Stimulated activated CD8-positive, alpha-beta memory T cell treated with anti-CD3 and anti-CD28 coated beads, Interleukin-15, amount 100 ng/mL, for 24 hours (primary cell): ENCODE measurements around the gene HYAL1.
"Not testable (repeated sequence)": the region's sequence is repeated elsewhere in the genome, so short reads cannot be mapped to it uniquely, and the experiment has no call there.

Experiments used
- DNase-seq: peaks from one replicate; pipeline ENCODE4 v3.0.0-alpha.2; 2020; ENCODE audit warnings: low read depth

The HYAL1 gene

DNA sequence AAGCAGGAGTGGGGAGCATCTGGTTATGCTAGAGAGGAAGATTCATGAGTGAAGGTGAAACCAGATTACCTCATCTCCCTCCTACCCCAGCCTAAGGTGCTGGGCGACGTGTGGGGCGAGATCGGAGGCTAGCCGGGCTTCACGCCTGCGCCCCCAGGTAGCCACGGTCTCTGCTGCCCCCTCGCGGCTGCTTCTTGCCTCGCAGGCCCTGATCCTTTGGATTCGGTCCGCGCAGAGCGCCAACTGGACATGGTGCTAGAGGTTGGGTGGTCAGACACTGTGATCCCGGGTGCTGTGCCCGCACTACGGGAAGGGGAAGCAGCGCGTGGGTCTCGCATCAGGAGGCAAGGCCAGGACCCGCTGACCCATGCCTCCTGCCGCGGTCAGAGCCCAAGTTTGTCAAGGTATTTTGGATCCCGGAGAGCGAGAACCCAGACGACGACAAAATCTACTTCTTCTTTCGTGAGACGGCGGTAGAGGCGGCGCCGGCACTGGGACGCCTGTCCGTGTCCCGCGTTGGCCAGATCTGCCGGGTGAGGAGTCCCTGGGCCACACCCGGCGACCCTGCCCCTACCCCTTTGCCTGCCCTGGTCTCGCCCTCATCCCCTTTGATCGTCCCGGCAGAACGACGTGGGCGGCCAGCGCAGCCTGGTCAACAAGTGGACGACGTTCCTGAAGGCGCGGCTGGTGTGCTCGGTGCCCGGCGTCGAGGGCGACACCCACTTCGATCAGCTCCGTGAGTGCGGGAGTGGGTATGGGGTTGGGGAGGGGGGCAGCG is 30.3 kb downstream of the HYAL1 start:
- peak; percentile 94 for DNase-seq

DNA sequence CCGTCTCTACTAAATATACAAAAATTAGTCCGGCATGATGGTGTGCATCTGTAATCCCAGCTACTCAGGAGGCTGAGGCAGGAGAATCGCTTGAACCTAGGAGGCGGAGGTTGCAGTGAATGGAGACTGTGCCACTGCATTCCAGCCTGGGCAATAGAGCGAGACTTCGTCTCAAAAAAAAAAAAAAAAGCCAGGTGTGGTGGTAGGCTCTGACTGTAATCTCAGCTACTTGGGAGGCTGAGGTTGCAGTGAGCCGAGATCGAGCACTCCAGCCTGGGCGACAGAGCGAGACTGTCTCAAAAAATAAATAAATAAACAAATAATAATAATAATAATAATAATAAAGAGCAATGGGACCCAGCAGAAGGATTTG is 30.9 kb downstream of the HYAL1 start:
- not testable (repeated sequence) for DNase-seq

DNA sequence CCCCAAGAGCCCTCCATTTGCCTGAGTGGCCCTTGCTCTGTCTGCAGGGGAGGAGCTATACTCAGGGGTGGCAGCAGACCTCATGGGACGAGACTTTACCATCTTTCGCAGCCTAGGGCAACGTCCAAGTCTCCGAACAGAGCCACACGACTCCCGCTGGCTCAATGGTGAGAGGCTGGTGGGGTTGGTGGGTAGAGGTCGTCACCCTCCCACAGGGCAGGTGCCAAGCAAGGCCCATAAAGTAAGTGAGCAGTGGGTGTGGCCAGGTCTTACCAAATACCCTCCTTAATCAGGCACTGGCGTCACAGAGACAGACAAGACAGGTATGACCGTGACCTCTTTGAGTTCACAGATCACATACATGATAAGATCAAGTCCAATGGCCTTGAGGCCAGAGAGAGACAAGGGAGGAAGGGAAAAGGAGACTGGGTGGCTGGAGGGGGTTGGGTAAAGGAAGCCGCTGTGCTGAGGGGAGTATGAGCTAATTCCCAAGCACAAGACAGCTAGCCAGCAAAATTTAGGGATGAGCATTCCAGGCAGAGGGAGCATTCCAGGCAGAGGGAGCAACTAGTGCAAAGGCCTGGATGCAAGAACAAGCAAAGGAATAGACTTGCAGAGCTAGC is 31.9 kb downstream of the HYAL1 start:
- DNase-seq, result no peak

DNA sequence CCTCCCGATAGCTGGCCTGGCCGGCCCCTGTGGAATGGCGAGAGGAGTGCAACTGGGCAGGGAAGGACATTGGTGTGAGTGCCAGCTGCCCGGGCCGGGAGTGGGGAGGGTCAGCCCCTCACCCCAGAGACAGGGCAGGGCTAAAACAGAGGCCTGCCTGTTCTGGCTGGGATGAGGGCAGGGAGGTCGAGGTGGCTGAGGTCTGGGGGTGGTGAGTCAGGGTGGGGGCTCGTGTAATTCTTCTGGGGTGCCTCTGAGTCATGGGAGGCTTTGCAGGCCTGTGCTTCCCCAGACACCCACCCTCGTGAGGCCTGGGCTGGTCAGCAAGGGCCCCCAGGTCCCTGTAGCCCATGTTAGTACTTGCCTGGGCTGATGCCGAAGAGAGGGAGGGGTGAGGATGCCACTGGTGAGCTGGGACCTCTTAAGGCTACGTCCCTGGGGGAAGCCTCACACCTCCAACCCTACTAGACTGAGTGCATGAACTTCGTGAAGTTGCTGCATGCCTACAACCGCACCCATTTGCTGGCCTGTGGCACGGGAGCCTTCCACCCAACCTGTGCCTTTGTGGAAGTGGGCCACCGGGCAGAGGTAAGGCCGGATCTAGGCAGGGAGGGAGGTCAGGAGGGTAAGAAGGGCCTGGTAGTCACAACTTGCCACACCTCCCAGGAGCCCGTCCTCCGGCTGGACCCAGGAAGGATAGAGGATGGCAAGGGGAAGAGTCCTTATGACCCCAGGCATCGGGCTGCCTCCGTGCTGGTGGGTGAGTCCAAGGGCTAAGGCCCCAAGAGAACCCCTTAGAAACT is 32.8 kb downstream of the HYAL1 start:
- no peak for DNase-seq

DNA sequence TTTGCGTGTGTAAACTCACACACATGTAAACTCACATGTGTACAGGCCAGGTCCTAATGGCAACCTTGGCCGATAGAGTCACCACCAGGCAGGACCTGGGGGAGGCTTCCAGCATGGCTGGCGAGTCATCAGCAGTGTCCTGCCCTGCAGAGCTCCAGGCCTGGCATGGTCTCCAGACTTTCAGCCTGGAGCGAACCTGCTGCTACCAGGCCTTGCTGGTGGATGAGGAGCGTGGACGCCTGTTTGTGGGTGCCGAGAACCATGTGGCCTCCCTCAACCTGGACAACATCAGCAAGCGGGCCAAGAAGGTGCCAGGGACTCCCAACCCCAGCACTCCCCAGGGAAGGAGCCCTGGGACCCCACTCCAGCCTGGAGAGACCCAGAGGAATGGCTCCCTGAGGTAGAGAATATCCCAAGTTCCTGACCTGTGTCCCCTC is 33.4 kb downstream of the HYAL1 start:
- no peak for DNase-seq

DNA sequence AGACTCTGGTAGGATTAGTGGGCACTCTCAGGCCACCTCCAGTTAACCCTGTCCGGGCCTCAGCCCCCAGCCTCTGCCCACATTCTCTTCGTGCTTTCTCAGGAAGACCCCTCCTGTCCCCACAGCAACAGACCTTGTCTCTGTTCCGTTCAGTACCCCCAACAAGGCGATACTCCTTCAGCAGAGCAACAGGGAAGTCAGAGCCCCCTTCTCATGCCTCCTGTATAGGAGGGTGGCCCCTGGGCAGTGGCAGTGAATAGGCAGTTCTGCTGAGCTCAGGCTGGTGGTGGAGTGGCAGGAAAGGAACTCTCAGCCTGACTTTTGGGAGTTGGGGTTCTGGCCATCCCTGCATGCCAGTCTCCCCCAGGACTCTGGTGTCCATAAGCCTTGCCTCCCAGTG is 33.9 kb downstream of the HYAL1 start:
- no peak for DNase-seq

DNA sequence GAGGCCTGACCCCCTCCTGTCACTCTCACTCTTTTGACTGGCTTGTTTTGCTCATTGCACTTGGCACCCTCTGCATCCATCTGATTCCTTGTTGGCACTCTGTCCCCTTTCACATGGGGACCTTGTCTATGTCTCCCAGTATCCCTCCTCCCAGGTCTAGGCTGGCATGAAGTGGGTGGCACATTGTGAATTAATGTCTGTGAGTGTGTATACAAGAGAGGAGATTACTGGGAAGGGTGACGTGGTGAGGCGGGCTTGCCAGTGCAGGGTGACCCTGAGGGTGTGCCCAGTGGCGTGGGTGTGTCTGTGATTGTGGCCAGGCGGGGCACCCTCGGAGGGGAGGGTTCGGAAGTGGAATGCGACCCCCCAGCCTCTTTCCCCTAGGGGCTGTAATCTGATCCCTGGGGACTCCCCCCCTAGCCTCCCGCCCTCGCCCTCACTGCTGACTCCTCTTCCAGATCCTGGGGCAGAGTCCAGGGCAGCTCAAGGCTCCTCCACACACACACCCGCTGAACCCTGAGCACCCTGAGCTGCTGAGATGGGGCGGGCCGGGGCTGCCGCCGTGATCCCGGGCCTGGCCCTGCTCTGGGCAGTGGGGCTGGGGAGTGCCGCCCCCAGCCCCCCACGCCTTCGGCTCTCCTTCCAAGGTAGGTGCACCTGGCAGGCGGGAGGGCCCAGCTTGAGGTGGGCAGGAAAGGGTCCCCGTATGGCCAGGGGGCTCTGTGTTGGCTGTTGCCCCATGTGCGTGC is 34.5 kb downstream of the HYAL1 start, which contains the start of gene SEMA3B:
Gene SEMA3B, plus strand, starts transcription at position 445 of the 749 bp plus-strand sequence. Its CDS starts 94 bp downstream, at position 539.
- no peak for DNase-seq

DNA sequence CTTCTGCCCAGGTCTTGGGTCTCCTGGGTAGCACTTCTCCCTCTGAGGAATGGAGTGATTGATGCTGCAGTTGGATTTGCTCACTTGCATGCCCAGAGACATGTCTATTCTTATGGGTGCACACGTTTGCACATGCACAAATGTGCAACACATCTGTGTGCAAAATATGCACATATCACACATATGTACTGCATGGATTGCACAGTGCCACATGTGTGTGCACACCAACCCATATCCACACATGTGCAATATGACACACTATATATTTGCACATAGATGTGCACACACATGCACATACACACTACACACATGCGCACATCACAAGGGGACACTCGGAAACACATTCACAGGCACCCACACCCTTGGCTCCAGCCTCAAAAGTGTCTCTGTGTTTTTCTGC is 35.1 kb downstream of the HYAL1 start:
- DNase-seq, result no peak

DNA sequence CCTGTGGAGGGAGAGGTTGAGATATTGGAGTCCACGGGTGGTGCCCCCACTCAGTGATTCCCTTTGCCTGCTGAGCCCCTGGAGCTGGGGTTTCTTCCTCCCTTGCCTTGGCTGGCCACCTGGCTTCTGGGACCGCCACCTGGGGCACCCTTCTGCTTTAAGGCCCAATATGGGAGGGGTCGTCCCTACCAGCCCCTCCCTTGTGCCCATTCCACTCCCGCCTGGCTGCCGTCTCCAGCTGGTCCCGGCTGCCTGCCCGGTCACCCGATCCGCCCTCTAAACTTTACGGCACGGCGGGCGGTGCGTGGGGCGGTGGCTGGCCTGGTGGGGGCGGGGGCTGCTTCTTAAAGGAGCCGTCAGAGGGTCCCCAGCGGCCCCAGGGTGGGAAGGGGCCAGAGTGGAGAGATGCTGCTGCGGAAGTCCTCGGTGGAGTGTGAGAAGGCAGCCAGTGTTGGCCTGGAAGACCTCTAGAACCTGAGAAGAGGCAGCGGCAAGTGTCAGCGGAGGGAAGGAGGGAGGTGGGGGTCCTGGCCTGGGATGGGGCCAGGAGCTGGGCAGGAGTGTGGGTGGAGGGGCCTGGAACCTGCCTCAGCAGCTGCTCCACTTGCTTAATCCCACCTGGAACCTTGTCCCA is 36.0 kb downstream of the HYAL1 start:
- no peak for DNase-seq

DNA sequence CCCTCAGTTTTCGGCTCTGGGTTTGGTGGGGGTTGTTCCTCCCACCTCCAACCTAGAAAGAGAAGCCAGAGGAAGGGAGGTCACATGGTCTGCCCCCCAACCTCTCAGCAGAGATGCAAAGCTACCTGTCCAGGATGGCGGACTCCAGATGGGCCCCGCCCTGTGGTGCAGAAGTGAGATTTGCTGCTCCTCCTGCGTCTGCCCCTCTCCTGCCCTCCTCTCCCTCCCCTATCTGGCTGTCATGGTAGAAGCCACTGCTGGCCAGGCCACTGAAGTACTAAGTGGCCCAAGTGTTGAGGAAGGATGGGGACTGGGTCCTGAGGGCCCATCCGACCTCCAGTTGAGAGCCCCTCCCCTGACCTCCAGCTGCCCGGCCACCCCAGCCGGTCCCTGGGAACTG is 36.5 kb downstream of the HYAL1 start:
- no peak for DNase-seq

- DNase-seq, result no peak
These were observed 37.4 kb downstream of the HYAL1 start for GRCh38 chr3:50266017-50266416.

DNA sequence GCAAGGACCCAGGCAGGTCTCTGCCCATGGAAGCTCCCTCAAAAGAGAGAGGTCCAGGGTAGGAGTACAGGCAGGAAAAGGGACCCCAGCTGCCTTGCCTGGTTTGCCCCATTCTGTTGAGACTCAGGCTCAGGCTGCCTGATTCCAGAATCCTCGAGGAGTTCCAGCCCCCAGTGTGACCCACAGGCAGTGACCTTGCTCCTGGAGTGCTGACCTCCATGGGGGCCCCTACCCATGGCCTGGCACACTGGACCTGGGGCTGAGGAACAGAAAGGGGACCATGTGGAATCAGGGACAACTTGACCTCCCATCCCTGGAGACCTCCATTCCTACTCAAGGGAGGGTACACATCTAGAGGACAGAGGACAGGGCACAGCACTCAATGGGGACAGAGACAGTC is 37.8 kb downstream of the HYAL1 start:
- DNase-seq, result no peak

DNA sequence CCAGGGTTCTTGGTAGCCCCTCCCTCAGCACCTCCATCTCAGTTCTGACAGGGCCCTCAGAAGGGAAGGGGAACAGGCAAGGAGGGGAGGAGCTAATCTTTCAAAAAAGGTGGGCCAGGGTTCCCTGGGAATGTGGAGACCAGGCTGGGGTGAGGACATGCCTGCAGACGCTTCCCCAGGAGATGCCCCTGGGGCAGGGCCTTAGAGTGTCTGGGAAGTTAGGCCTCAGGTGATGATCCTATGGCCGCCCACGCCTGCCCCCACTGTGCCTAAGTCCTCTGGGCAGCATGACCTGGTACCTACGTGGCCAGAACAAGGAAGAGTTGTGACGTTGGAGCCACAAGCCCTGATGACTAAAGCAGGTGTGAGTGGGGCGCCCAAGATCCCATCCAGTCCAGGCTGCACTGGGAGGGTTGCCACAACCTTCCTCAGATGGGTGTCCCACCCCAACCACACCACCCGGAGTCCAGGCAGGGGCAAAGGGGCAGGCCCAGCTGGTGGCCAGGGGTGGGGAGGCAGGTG is 38.3 kb downstream of the HYAL1 start:
- DNase-seq, result no peak

DNA sequence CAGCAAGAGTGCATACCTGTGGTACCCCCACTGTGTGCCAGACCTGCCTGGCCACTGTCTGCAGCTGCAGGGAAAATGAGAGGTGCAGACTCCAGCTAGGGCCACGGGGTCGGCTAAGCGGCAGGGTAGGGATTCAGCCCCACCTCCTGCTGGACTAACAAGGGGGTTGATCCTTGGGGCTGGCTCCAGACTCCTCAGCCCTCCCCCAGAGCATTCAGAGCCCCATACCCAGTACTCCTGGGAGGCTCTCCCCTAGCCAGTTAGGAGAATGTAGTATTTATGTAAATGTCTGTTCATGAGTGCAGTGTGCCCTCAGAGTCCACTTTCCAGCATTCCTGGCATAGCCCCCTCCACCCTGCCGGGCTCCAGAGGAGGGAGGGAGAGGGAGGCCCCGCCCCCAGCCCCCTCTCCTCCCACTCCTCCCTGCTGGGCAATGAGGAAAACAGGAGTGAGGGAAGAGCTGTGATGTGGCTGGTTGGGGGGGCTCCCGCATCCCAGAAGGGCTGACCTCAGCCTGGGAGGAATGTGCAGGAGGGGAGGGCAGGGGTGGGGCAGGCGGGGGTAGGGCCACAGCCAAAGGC is 38.9 kb downstream of the HYAL1 start:
- no peak for DNase-seq

DNA sequence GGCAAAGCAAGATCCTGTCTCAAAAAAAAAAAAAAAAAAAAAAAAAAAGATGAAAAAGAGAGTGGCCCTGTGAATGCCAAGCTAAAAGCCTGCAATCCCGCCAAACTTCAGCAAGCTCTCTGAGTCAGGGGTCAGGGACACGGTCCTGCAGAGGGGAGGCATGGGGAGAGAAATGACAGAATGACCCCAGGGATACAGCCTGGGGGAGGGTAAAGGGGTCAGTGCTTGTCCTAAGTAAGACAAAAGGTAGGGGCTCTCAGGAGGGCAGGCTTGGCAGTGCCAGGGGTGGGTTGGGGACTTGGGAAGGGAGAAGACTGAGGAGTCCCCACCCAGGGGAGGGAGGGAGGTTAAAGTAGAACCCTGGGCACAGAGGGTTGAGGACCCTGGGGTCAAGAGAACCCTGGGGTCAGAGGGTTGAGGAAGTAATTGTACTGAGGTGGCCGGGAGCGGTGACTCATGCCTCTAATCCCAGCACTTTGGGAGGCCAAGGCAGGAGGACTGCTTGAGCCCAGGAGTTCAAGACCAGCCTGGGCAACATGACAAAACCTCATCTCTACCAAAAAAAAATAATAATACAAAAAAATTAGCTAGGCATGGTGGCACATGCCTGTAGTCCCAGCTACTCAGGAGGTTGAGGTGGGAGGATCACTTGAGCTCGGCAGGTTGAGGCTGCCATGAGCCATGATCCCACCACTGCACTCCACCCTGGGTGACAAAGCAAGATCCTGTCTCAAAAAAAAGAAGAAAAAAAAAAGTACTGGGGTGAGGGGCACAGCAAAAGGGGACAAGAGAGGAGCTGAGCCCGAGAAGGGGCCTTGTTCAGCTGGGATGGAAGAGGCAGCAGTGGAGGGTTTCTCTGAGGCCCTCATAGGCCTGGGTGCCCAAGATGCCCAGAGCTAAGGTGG is 39.6 kb downstream of the HYAL1 start:
- DNase-seq, result no peak

GRCh38 chr3:50262778-50263177 is 40.6 kb downstream of the HYAL1 start:
- DNase-seq, result no peak

- DNase-seq, result not testable (repeated sequence)
These were observed 41.2 kb downstream of the HYAL1 start for GRCh38 chr3:50262200-50262599.

DNA sequence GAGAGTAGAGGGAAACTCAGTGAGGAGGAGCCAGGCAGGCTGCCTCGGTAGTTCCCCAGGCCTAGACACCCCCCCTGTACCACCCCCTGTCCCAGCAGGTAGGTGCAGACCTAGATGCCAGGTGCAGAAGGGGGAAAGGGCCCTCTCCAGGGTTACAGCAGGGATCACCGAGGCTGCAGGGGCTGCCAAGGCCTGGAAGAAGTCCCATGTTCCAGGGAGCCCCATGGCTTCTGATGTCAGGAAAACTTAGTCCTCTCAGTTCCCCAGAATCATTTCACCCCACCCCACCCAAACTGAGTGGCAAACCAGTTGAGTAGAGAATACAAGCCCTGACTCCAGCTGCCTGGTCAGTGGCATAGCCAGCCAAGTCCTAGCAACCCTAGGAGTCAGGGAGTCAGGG is 41.9 kb downstream of the HYAL1 start:
- no peak for DNase-seq

GRCh38 chr3:50260942-50261441 is 42.4 kb downstream of the HYAL1 start:
- no peak for DNase-seq
